Tibial nerve (tissue), 4 donors: ENCODE measurements around the gene CDH13. TPM values are rescaled to one million over a fixed set of nuclear protein-coding genes. Genes with fewer than 3 reads are reported as not detected.

ENCODE experiments used
- DNase-seq, 2 donors: peaks; one replicate each; pipeline ENCODE4 v3.0.0-alpha.2; 2019; ENCODE audit warnings: low spot score in 2 of 2
- H3K27ac ChIP-seq, 4 donors: fragments of 200-600 bp; sonication (generic) in 3 of 4; one replicate each; pipeline ENCODE4 v1.5.1; 2017 to 2019; ENCODE audit warnings: mild to moderate bottlenecking in 1 of 4
- H3K27me3 ChIP-seq, 2 donors: fragments of 200-600 bp; sonication (generic) in 1 of 2; one replicate each; pipeline versions ENCODE4 v1.5.1 to v1.6.0; 2017 to 2019
- H3K36me3 ChIP-seq, 3 donors: fragments of 200-600 bp; sonication (generic); one replicate each; pipeline ENCODE4 v1.5.1; 2018 to 2019
- H3K4me1 ChIP-seq, 4 donors: fragments of 200-600 bp; sonication (generic) in 3 of 4; one replicate each; pipeline ENCODE4 v1.5.1; 2017 to 2019
- H3K4me3 ChIP-seq, 4 donors: fragments of 200-600 bp; sonication (generic) in 3 of 4; one replicate each; pipeline ENCODE4 v1.5.1; 2017 to 2019; ENCODE audit warnings: mild to moderate bottlenecking in 1 of 4, moderate library complexity in 1 of 4
- H3K9me3 ChIP-seq, 4 donors: fragments of 200-600 bp; sonication (generic) in 3 of 4; one replicate each; pipeline ENCODE4 v1.5.1; 2017 to 2019
- CTCF ChIP-seq, 5 experiments: fragments of 200-600 bp in 3 of 5; fragments of 450-650 bp in 2 of 5; sonication (generic) in 3 of 5; IDR thresholded peaks; one replicate each; pipeline ENCODE4 v1.5.1; 2016 to 2019; ENCODE audit warnings: antibody characterized with exemption in 5 of 5, mild to moderate bottlenecking in 3 of 5, moderate library complexity in 2 of 5
- EP300 ChIP-seq, 2 donors: sonication (generic); formaldehyde crosslinking; IDR thresholded peaks; one replicate each; pipeline ENCODE4 v1.6.1; 2017; ENCODE audit warnings: antibody characterized with exemption in 2 of 2, mild to moderate bottlenecking in 1 of 2
- POLR2A ChIP-seq, 2 donors: fragments of 450-650 bp; IDR thresholded peaks; one replicate each; pipeline ENCODE4 v1.6.1; 2017; ENCODE audit warnings: antibody characterized with exemption in 2 of 2, mild to moderate bottlenecking in 2 of 2, moderate library complexity in 2 of 2
- WGBS, 2 donors: methylation state at CpG; one replicate each; pipeline ENCODE4 v1.1.5; 2018; 5-methylcytosine and 5-hydroxymethylcytosine counted together
- total RNA-seq, 4 donors: library from RNA; depleted of rRNA; stranded (reverse); fragments of >200 nt; gene quantifications; one replicate each; pipeline ENCODE4 v1.1.0, GENCODE V29; 2016

CDH13 gene
- total RNA-seq, 4 donors from 2014 or later = 4.1 to 14.4 (median 5.8) TPM

- no peak overlapping the region for H3K27ac ChIP-seq
- no peak for TF ChIP-seq CTCF (IDR thresholded peaks at IDR 0.05)
- TF ChIP-seq POLR2A (IDR thresholded peaks at IDR 0.05) = no peak
- TF ChIP-seq EP300 (IDR thresholded peaks at IDR 0.05) = no peak
- 41 to 59% methylated on average over 3 of the region's 3 CpGs for WGBS, 2 donors
- H3K4me3 ChIP-seq = no peak overlapping the region
- no peak for DNase-seq
- H3K4me1 ChIP-seq = no peaks in the 10 kb centered on the region
- no peaks in the 10 kb centered on the region for H3K27me3 ChIP-seq
- H3K36me3 ChIP-seq = no peaks in the 10 kb centered on the region
- no peaks in the 10 kb centered on the region for H3K9me3 ChIP-seq
Measured at GRCh38 chr16:83300326-83300725, 673.6 kb downstream of the CDH13 start.

GRCh38 chr16:83301971-83302370 lies 675.2 kb downstream of the CDH13 start:
- Histone ChIP-seq H3K4me3 (no peak overlapping the region), H3K36me3 (no peaks in the 10 kb centered on the region), H3K27me3 (no peaks in the 10 kb centered on the region), H3K27ac (no peak overlapping the region), H3K9me3 (no peaks in the 10 kb centered on the region), H3K4me1 (no peaks in the 10 kb centered on the region)
- WGBS, 2 donors = 33 to 47% methylated on average over 4 of the region's 4 CpGs
- TF ChIP-seq EP300 (IDR thresholded peaks at IDR 0.05) (no peak), CTCF (IDR thresholded peaks at IDR 0.05) (no peak), POLR2A (IDR thresholded peaks at IDR 0.05) (no peak)
- DNase-seq = no peak

DNA sequence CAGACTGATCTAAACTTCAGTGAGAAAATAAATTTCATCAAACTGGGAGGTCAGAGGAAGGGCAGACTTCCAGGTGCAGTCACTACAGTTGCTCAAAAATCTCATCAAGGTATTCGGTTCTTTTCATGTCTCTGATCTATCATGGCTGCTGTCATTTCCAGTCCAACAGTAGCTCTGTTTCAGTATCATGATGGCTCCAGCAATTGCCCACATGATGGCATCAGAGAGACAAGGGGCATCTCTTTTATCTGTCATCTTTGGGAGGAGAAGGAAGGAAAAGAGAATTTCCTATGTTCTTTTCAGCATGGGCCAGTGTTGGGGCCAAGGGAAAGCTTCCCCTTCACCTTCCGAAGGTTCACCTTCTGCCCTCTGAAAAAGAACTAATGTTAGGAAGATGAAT lies 676.1 kb downstream of the CDH13 start:
- Histone ChIP-seq H3K4me1 (no peaks in the 10 kb centered on the region), H3K4me3 (no peak overlapping the region), H3K27me3 (no peaks in the 10 kb centered on the region), H3K36me3 (no peaks in the 10 kb centered on the region), H3K27ac (no peak overlapping the region), H3K9me3 (no peaks in the 10 kb centered on the region)
- TF ChIP-seq CTCF (IDR thresholded peaks at IDR 0.05) (no peak), POLR2A (IDR thresholded peaks at IDR 0.05) (no peak), EP300 (IDR thresholded peaks at IDR 0.05) (no peak)
- no peak for DNase-seq
- WGBS, 2 donors = 86 to 95% methylated on average over 2 of the region's 2 CpGs

DNA sequence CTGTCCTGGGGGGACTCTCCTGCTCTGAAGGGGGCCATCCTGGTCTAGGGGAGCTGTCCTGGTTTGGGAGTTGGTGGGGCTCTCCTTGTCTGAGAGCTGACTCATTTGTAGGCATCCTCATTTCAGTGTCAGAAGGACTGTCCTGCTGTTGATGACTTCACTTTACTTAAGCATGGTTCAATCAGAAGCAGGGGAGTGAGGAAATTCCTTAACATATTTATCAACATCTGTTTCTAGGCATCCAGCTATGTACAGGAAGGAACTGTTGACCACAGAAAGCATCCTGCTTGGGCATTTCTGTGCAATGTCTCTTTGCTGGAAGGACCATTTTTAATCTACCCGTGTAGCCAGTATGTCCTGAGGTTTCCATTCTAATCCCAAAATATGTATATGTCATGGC lies 678.3 kb downstream of the CDH13 start:
- no peak for DNase-seq
- 65 to 68% methylated on average over 1 of the region's 1 CpG for WGBS, 2 donors
- H3K4me1 ChIP-seq = no peaks in the 10 kb centered on the region
- H3K9me3 ChIP-seq = no peaks in the 10 kb centered on the region
- H3K27me3 ChIP-seq = no peaks in the 10 kb centered on the region
- H3K4me3 ChIP-seq = no peak overlapping the region
- no peak overlapping the region for H3K27ac ChIP-seq
- no peak for TF ChIP-seq EP300 (IDR thresholded peaks at IDR 0.05)
- no peak for TF ChIP-seq POLR2A (IDR thresholded peaks at IDR 0.05)
- TF ChIP-seq CTCF (IDR thresholded peaks at IDR 0.05) = no peak
- H3K36me3 ChIP-seq = no peaks in the 10 kb centered on the region

DNA sequence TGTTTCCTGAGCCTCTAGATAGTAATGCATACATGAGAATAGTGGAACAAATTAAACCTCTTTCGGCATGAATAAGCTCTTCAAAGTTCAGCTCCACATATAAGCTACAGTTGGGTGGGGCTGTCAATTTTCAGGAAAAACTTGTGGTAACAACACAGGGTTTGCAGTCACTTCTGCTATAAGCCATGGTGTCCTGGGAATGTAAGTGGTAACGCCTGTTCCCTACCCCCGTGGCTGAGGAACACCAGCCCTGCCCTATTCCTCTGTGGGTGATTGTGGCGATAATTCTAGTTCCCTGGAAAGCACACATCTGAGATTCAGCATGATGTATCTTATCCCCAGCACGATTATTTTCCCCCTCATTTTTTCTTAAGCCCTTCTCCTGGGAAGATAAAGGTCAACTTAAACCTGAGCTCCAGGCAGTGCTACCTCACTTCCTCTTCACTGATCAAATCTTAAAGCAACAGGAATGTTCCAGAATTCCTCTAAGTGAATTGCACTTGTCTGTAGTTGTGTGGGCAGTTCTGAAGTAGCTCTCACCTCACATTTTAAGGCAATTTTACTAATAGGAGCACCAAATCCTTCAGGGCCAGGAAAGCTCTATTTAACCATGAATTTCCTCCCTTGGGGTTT lies 680.3 kb downstream of the CDH13 start:
- H3K36me3 ChIP-seq = no peaks in the 10 kb centered on the region
- WGBS, 2 donors = 51 to 54% methylated on average over 5 of the region's 5 CpGs
- H3K9me3 ChIP-seq = no peaks in the 10 kb centered on the region
- H3K4me1 ChIP-seq = no peaks in the 10 kb centered on the region
- no peaks in the 10 kb centered on the region for H3K27me3 ChIP-seq
- no peak overlapping the region for H3K4me3 ChIP-seq
- TF ChIP-seq EP300 (IDR thresholded peaks at IDR 0.05) (no peak), POLR2A (IDR thresholded peaks at IDR 0.05) (no peak), CTCF (IDR thresholded peaks at IDR 0.05) (no peak)
- no peak for DNase-seq
- H3K27ac ChIP-seq = no peak overlapping the region
